IMR-90 (cell line): Measurements from ENCODE around the gene ELMO1.

Source experiments
- CEBPB ChIP-seq: IDR thresholded peaks from 2 replicates; pipeline ENCODE4 v1.6.1; 2012; ENCODE audit warnings: low read depth, low read length, improper control_type of control experiment
- MAFK ChIP-seq: IDR thresholded peaks from 2 replicates; pipeline ENCODE4 v1.6.1; 2012; ENCODE audit warnings: low read depth, low read length, improper control_type of control experiment
- MAZ ChIP-seq: IDR thresholded peaks from 2 replicates; pipeline ENCODE4 v1.6.1; 2012; ENCODE audit warnings: low read depth, mild to moderate bottlenecking, low read length, improper control_type of control experiment, moderate library complexity, borderline replicate concordance
- MXI1 ChIP-seq: IDR thresholded peaks from 2 replicates; pipeline ENCODE4 v1.6.1; 2012; ENCODE audit warnings: low read depth, mild to moderate bottlenecking, low read length, moderate library complexity, borderline replicate concordance
- NFE2L2 ChIP-seq: fragments of 150-350 bp; IDR thresholded peaks from 2 replicates; pipeline ENCODE4 v1.6.1; 2016; ENCODE audit warnings: low read depth, mild to moderate bottlenecking, low read length
- POLR2A ChIP-seq: IDR thresholded peaks from 2 replicates; pipeline ENCODE4 v1.6.1; 2012; ENCODE audit warnings: mild to moderate bottlenecking, low read depth, low read length
- RAD21 ChIP-seq: IDR thresholded peaks from 2 replicates; pipeline ENCODE4 v1.6.1; 2012; ENCODE audit warnings: low read length, improper control_type of control experiment
- RFX5 ChIP-seq: IDR thresholded peaks from 2 replicates; pipeline ENCODE4 v1.8.0; 2012; ENCODE audit warnings: low read depth, mild to moderate bottlenecking, low read length, moderate library complexity
- SMC3 ChIP-seq: fragments of 150-350 bp; IDR thresholded peaks from 2 replicates; pipeline ENCODE4 v1.6.1; 2016; ENCODE audit warnings: low read depth, mild to moderate bottlenecking, antibody characterized with exemption, low read length, moderate library complexity
- TF ChIP-seq, protein P1 (sequence below): conservative IDR thresholded peaks from 2 replicates; pipeline ENCODE4 v1.5.1; 2012; ENCODE audit warnings: mild to moderate bottlenecking, low read depth, low read length, improper control_type of control experiment
- TF ChIP-seq, protein P2 (sequence below): fragments of 150-350 bp; IDR thresholded peaks from 2 replicates; pipeline ENCODE4 v1.6.1; 2016; ENCODE audit warnings: low read depth, mild to moderate bottlenecking, low read length, moderate library complexity, borderline replicate concordance
- TF ChIP-seq, protein P3 (sequence below): fragments of 150-350 bp; IDR thresholded peaks from 2 replicates; pipeline ENCODE4 v1.6.1; 2017; ENCODE audit warnings: mild to moderate bottlenecking, antibody characterized with exemption, low read length, low read depth

DNA sequence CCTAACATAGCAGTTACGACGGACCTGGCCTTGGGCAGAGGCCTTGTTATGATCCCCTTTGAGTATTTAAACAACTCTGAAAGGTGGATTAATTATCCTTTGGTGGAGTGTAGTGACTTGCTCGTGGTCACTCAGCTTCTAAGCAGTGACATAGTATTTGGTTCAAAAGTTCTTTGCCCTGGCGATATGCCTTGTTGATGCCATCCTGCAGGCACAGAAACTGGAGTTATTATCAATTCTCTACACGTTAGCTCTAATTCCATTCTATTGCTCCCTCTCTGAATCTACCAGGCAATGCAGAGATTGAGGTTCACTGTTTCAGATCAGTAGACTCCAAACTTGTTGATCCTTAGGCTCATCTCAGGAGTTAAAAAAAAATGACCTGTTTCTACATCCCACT lies 32.5 kb upstream of the ELMO1 start:
- TF ChIP-seq NFE2L2 (no peak), CEBPB (no peak), POLR2A (no peak), MXI1 (no peak), RAD21 (no peak), SMC3 (no peak), RFX5 (no peak), MAZ (no peak), MAFK (no peak)
- TF ChIP-seq, protein P1, sequence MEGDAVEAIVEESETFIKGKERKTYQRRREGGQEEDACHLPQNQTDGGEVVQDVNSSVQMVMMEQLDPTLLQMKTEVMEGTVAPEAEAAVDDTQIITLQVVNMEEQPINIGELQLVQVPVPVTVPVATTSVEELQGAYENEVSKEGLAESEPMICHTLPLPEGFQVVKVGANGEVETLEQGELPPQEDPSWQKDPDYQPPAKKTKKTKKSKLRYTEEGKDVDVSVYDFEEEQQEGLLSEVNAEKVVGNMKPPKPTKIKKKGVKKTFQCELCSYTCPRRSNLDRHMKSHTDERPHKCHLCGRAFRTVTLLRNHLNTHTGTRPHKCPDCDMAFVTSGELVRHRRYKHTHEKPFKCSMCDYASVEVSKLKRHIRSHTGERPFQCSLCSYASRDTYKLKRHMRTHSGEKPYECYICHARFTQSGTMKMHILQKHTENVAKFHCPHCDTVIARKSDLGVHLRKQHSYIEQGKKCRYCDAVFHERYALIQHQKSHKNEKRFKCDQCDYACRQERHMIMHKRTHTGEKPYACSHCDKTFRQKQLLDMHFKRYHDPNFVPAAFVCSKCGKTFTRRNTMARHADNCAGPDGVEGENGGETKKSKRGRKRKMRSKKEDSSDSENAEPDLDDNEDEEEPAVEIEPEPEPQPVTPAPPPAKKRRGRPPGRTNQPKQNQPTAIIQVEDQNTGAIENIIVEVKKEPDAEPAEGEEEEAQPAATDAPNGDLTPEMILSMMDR, result no peak
- TF ChIP-seq, protein P2, sequence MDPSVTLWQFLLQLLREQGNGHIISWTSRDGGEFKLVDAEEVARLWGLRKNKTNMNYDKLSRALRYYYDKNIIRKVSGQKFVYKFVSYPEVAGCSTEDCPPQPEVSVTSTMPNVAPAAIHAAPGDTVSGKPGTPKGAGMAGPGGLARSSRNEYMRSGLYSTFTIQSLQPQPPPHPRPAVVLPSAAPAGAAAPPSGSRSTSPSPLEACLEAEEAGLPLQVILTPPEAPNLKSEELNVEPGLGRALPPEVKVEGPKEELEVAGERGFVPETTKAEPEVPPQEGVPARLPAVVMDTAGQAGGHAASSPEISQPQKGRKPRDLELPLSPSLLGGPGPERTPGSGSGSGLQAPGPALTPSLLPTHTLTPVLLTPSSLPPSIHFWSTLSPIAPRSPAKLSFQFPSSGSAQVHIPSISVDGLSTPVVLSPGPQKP, result no peak
- TF ChIP-seq, protein P3, sequence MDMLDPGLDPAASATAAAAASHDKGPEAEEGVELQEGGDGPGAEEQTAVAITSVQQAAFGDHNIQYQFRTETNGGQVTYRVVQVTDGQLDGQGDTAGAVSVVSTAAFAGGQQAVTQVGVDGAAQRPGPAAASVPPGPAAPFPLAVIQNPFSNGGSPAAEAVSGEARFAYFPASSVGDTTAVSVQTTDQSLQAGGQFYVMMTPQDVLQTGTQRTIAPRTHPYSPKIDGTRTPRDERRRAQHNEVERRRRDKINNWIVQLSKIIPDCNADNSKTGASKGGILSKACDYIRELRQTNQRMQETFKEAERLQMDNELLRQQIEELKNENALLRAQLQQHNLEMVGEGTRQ, result no peak
